ENCODE measurements around the gene PLA2G4E.

PLA2G4E gene

DNA sequence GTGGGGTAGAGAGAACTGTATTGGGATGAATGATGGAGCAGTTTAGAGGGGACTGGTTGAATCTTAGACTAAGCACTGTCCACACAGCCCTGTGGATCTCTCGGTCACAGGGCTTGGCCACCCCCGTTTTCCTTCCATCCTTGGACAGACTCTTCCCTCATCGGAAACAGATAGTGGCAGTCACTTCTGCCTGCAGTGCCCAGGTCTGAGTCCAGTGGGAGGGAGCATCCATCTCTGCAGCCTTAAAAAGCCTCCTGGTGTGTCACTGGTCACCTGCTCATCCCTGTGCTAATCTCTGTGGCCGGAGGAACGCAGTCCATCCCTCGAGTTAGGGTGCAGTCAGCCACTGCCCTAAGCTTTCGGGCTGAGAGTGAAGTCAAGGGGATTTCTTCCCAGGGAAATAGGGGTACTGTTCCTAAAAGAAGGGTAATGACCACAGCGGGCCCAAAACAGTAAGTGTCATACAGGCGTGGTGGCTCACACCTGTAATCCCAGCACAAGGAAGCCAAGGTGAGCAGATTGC is 41.5 kb upstream of the PLA2G4E start:
- no peak overlapping the region for H3K27ac ChIP-seq (ENCODE audit: low read depth, low read length)
- no peaks in the 10 kb centered on the region; the same call in 1 of the 2 replicates for H3K4me1 ChIP-seq (ENCODE audit: control insufficient read depth, insufficient read depth, low read length)
- no peaks in the 10 kb centered on the region for H3K27me3 ChIP-seq (ENCODE audit: control insufficient read depth, insufficient read depth, low read length)
- H3K9me3 ChIP-seq (ENCODE audit: control insufficient read depth, insufficient read depth, low read depth, low read length) = no peaks in the 10 kb centered on the region
- H3K36me3 ChIP-seq (ENCODE audit: control insufficient read depth, insufficient read depth, low read length) = no peaks in the 10 kb centered on the region
- H3K9ac ChIP-seq (ENCODE audit: low read length) = no peak overlapping the region
- no peak overlapping the region for H3K4me3 ChIP-seq (ENCODE audit: low read depth, low read length)

DNA sequence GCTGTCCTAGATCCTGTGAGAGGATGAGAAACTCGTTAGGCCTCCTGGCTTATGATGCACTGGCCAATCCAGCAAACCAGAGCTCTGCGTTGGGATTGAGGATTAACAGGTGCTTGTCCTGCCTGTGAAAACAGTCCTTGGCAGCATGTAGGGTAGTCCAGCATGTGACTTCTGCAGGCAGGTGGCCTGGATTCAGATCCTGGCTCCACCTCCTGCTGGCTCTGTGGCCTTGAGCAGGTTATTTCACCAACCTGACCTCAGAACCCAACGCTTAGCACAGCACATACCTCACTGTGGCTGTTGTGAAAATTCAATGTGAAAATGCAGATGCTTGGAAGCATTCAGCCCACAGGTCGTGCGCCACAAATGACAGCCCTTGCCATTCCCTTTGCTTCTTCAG is 40.0 kb upstream of the PLA2G4E start:
- no peaks in the 10 kb centered on the region for H3K9me3 ChIP-seq (ENCODE audit: control insufficient read depth, insufficient read depth, low read depth, low read length)
- peaks cover 5% of the 10 kb centered on the region for H3K4me1 ChIP-seq (ENCODE audit: control insufficient read depth, insufficient read depth, low read length)
- no peak overlapping the region for H3K27ac ChIP-seq (ENCODE audit: low read depth, low read length)
- no peaks in the 10 kb centered on the region for H3K36me3 ChIP-seq (ENCODE audit: control insufficient read depth, insufficient read depth, low read length)
- H3K27me3 ChIP-seq (ENCODE audit: control insufficient read depth, insufficient read depth, low read length) = 0 out of 2 replicates have a peak, but pooled peaks cover 5% of the 10 kb centered on the region
- H3K4me3 ChIP-seq (ENCODE audit: low read depth, low read length) = no peak overlapping the region
- H3K9ac ChIP-seq (ENCODE audit: low read length) = no peak overlapping the region

DNA sequence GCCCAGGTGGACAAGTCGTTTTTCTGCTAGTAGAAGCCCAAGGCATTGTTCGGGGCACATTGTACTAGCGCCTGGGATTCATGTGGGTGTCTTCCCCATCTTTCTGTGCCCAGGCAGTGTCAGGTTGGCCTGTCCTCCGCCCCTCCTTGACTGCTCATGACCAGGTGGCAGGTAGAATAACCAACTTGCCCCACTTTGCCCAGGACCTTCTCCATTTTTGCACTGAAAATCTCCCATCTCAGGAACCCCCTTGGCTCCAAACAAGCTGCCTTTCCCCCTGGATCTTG is 39.6 kb upstream of the PLA2G4E start:
- no peaks in the 10 kb centered on the region for H3K36me3 ChIP-seq (ENCODE audit: control insufficient read depth, insufficient read depth, low read length)
- peaks cover 5% of the 10 kb centered on the region for H3K4me1 ChIP-seq (ENCODE audit: control insufficient read depth, insufficient read depth, low read length)
- H3K27me3 ChIP-seq (ENCODE audit: control insufficient read depth, insufficient read depth, low read length) = 0 out of 2 replicates have a peak, but pooled peaks cover 5% of the 10 kb centered on the region
- no peak overlapping the region for H3K9ac ChIP-seq (ENCODE audit: low read length)
- no peak overlapping the region for H3K27ac ChIP-seq (ENCODE audit: low read depth, low read length)
- no peak overlapping the region for H3K4me3 ChIP-seq (ENCODE audit: low read depth, low read length)
- no peaks in the 10 kb centered on the region for H3K9me3 ChIP-seq (ENCODE audit: control insufficient read depth, insufficient read depth, low read depth, low read length)

DNA sequence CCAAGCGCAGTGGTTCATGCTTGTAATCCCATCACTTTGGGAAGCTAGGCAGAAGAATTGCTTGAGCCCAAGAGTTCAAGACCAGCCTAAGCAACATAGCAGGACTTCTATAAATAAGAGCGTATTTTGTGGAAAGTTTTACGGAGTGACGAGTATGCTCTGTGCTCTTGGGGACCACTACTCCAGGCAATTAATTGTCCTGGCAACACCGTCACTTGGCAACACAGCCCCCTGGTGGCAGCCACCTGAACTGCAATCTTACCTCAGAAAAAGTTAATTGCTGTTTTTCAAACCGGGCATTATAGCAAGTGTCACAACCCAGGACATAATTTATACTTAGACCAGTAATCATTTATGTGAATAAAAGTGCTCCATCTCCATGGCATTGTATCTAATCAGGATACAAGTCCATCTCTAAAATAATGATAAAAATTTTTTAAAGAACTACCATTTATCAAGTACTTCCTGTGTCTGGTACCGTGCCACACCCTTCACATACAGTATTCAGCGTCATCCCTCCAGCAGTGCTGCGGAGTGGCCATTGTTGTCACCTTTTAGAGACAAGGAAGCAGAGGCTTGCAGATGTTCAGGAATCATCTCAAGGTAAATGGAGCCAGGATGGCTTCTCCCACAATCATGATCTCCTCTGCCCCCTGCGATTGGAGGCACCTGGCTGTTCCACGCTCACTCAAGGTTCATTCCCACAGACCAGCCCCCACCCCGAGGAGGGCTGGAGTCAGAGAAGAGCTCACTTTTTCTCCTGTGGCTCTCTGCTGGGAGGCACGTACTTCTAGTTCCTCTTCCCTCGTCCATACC is 39.0 kb upstream of the PLA2G4E start:
- Histone ChIP-seq H3K4me3 (ENCODE audit: low read depth, low read length) (no peak overlapping the region), H3K4me1 (ENCODE audit: control insufficient read depth, insufficient read depth, low read length) (peaks cover 5% of the 10 kb centered on the region), H3K27ac (ENCODE audit: low read depth, low read length) (no peak overlapping the region), H3K9ac (ENCODE audit: low read length) (no peak overlapping the region), H3K36me3 (ENCODE audit: control insufficient read depth, insufficient read depth, low read length) (no peaks in the 10 kb centered on the region), H3K9me3 (ENCODE audit: control insufficient read depth, insufficient read depth, low read depth, low read length) (no peaks in the 10 kb centered on the region), H3K27me3 (ENCODE audit: control insufficient read depth, insufficient read depth, low read length) (0 out of 2 replicates have a peak, but pooled peaks cover 5% of the 10 kb centered on the region)

DNA sequence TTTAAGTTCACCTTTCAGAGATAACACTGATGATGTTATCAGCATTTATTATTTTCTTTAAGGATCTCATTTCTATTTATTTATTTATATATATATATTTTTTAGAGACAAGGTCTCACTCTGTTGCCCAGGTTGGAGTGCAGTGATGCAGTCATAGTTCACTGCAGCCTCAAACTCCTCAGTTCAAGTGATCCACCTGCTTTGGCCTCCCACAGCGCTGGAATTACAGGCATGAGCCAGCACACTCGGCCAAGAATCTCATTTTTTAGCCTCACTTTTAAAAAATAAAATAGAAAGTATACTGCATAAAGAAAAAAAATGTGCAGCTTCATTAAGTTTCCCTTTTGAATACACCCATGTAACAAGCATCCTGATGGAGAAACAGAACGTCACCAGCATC is 37.9 kb upstream of the PLA2G4E start:
- H3K27ac ChIP-seq (ENCODE audit: low read depth, low read length) = no peak overlapping the region
- no peaks in the 10 kb centered on the region for H3K9me3 ChIP-seq (ENCODE audit: control insufficient read depth, insufficient read depth, low read depth, low read length)
- no peak overlapping the region for H3K9ac ChIP-seq (ENCODE audit: low read length)
- 0 out of 2 replicates have a peak, but pooled peaks cover 5% of the 10 kb centered on the region for H3K27me3 ChIP-seq (ENCODE audit: control insufficient read depth, insufficient read depth, low read length)
- no peak overlapping the region for H3K4me3 ChIP-seq (ENCODE audit: low read depth, low read length)
- H3K36me3 ChIP-seq (ENCODE audit: control insufficient read depth, insufficient read depth, low read length) = no peaks in the 10 kb centered on the region
- peaks cover 5% of the 10 kb centered on the region for H3K4me1 ChIP-seq (ENCODE audit: control insufficient read depth, insufficient read depth, low read length)

DNA sequence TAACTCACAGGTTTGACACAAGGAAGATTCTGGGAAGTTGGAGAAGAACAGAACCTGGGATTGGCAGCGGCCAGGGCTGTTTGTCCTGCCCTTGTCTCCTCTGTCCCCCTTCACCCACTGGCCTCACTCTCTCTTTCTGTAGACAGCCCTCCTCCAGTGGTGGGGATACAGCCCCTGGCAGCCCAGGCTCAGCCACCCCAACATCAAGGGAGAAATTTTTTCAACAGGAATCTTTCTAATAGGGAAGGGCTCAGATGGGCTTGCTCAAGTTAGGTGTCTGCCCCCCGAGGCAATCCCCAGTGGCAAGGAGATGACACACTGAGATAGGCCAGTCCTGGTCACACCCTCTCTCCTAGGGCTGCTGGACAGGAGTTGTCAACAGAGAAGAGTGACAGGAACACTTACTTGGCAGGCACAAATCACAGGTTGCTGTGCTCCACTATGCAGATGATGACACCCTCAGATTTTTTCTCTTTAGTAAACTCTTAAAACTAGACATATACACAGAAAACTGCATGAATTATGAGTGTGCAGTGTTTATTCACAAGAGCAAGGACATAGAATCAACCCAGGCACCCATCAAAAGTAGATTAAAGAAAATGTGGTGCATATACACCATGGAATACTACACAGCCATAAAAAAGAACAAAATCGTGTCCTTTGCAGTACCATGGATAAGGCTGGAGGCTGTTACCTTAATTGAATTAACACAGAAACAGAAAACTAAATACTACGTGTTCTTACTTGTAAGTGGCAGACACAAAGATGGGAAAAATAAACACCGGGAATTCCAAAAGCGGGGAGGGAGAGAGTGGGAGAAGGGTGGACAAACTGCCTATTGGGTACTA is 37.2 kb upstream of the PLA2G4E start:
- no peak overlapping the region for H3K9ac ChIP-seq (ENCODE audit: low read length)
- H3K4me1 ChIP-seq (ENCODE audit: control insufficient read depth, insufficient read depth, low read length) = peaks cover 5% of the 10 kb centered on the region
- H3K9me3 ChIP-seq (ENCODE audit: control insufficient read depth, insufficient read depth, low read depth, low read length) = no peaks in the 10 kb centered on the region
- 0 out of 2 replicates have a peak, but pooled peaks cover 5% of the 10 kb centered on the region for H3K27me3 ChIP-seq (ENCODE audit: control insufficient read depth, insufficient read depth, low read length)
- peak overlapping the region; percentile 16; the same call in 1 of the 2 replicates for H3K4me3 ChIP-seq (ENCODE audit: low read depth, low read length)
- H3K36me3 ChIP-seq (ENCODE audit: control insufficient read depth, insufficient read depth, low read length) = no peaks in the 10 kb centered on the region
- H3K27ac ChIP-seq (ENCODE audit: low read depth, low read length) = no peak overlapping the region

DNA sequence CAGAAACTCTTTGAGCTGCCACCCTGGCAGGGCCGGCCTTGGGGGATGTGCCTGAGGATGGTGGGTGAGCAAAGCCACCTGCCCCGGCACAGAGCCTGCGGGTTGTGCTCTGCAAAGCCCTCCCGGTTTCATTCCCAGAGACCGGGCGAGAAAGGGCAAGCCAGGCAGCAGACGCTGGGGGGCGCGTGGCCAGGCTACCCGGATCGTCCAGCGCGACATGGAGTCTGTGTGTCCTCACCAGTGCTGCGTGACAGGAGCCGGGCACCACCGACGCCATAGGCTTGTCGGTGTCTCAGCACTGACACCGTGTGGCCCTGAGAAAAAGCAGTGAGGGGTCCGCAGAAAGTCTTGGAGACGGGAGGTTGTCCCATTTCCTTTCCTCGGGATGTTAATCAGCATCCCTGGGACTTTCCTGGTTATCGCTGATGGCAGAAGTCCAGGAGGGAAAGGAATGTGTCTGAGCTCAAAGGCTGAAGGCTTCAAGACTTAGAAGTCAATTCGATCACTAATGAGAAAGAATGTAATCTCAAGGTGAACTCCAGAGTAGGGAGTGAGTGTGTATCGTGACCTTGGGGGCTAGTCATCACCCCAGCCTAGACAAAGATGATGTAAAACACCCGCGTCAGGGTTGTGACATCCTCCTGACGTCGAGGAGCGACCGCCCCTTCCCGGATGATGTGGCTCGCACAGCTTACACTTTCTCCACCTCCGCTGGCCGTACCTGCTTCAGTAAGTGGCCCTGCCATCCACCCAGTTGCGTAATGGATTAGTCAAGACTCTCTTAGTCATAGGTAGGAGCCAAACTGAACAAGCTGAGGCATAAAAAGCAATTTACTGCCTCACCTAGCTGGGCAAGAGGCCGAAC is 36.3 kb upstream of the PLA2G4E start:
- Histone ChIP-seq H3K27ac (ENCODE audit: low read depth, low read length) (no peak overlapping the region), H3K9me3 (ENCODE audit: control insufficient read depth, insufficient read depth, low read depth, low read length) (no peaks in the 10 kb centered on the region), H3K4me3 (ENCODE audit: low read depth, low read length) (peak overlapping the region; percentile 28), H3K36me3 (ENCODE audit: control insufficient read depth, insufficient read depth, low read length) (no peaks in the 10 kb centered on the region), H3K9ac (ENCODE audit: low read length) (no peak overlapping the region), H3K4me1 (ENCODE audit: control insufficient read depth, insufficient read depth, low read length) (peaks cover 5% of the 10 kb centered on the region), H3K27me3 (ENCODE audit: control insufficient read depth, insufficient read depth, low read length) (0 out of 2 replicates have a peak, but pooled peaks cover 5% of the 10 kb centered on the region)

DNA sequence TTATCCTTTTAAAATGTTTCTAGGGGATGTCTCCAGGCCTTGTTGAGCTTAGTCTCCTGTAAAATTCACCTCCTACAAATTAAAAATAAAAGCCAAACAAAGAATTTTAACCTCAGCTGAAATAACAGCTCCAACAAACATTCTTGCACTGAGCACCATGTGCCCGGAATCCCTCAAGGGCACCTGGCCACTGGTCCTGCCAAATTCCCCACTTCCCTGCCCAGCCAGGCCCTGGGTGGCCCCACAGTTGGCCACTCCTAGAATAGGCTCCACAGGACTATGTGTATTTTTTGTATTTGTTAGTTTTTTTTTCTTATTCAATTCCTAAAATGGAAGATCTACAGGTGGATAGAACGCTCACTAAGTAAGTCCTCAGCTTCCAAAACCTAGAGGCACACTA is 33.1 kb upstream of the PLA2G4E start:
- Histone ChIP-seq H3K27ac (ENCODE audit: low read depth, low read length) (no peak overlapping the region), H3K27me3 (ENCODE audit: control insufficient read depth, insufficient read depth, low read length) (0 out of 2 replicates have a peak, but pooled peaks cover 5% of the 10 kb centered on the region)

DNA sequence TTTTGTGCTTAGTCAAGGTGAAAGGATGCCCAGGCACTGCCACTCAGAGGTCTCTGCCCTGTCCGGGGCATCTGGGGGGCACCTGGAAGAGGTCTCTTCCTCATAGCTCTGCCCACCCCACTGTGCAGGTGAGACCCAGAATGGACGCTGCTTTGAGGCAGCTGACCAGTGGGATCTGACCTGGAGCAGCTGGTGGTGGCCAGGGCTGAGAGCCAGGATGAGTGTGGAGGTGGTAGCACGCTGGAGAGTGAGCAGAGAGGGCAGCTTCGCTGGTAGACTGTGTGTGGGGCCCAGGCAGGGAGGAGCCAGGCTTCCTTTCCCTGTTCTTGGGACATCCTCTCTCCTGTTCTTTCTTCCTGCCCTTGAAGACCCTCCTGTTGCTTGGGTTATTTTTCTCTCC is 32.2 kb upstream of the PLA2G4E start:
- Histone ChIP-seq H3K27me3 (ENCODE audit: control insufficient read depth, insufficient read depth, low read length) (0 out of 2 replicates have a peak, but pooled peaks cover 5% of the 10 kb centered on the region), H3K9me3 (ENCODE audit: control insufficient read depth, insufficient read depth, low read depth, low read length) (no peaks in the 10 kb centered on the region), H3K27ac (ENCODE audit: low read depth, low read length) (no peak overlapping the region), H3K9ac (ENCODE audit: low read length) (no peak overlapping the region), H3K4me1 (ENCODE audit: control insufficient read depth, insufficient read depth, low read length) (peaks cover 13% of the 10 kb centered on the region), H3K36me3 (ENCODE audit: control insufficient read depth, insufficient read depth, low read length) (no peaks in the 10 kb centered on the region), H3K4me3 (ENCODE audit: low read depth, low read length) (no peak overlapping the region)

More for the DNA sequence above, 33.1 kb upstream of the PLA2G4E start:
- no peak overlapping the region for H3K4me3 ChIP-seq (ENCODE audit: low read depth, low read length)
- peaks cover 8% of the 10 kb centered on the region for H3K4me1 ChIP-seq (ENCODE audit: control insufficient read depth, insufficient read depth, low read length)
- H3K36me3 ChIP-seq (ENCODE audit: control insufficient read depth, insufficient read depth, low read length) = no peaks in the 10 kb centered on the region
- no peaks in the 10 kb centered on the region for H3K9me3 ChIP-seq (ENCODE audit: control insufficient read depth, insufficient read depth, low read depth, low read length)
- H3K9ac ChIP-seq (ENCODE audit: low read length) = no peak overlapping the region

DNA sequence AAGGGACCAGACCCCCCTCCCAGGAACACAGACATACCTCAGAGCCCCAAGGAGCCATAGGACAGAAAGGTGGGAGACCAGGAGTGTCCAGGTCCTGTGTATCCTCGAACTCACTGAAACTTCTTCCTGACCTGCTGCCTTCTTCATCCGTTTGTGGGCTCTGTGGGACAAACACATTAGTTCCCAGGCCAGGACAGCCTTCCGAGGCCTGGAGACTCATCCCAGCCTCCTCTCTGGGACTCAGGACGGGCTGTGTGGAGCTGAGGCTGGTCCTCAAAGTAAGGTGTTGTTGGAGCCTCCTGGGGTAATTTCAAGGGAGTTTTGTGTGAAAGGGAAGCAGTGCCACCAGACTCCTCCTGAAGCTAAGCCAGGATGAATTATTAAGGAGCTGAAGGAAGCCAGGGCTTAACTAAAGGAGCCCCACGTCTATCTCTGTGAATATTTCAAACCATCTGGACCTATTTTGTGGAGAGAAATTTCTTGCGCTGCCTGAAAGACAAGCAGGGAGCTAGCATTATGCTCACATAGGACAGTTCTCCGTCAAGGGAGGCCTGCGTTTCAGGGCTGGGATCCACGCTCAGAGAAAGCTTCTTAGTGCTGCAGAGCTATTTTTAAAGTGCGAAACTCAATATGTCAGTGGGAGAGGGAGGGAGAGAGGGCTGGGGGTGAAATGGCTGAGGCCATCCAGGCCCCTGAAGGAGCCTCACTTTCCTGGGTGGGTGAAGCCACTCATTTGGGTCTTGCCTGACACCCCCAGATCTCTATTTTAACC is 29.8 kb upstream of the PLA2G4E start:
- H3K4me1 ChIP-seq (ENCODE audit: control insufficient read depth, insufficient read depth, low read length) = peaks cover 9% of the 10 kb centered on the region
- H3K9ac ChIP-seq (ENCODE audit: low read length) = no peak overlapping the region
- no peak overlapping the region for H3K27ac ChIP-seq (ENCODE audit: low read depth, low read length)
- H3K9me3 ChIP-seq (ENCODE audit: control insufficient read depth, insufficient read depth, low read depth, low read length) = no peaks in the 10 kb centered on the region
- H3K27me3 ChIP-seq (ENCODE audit: control insufficient read depth, insufficient read depth, low read length) = no peaks in the 10 kb centered on the region
- no peaks in the 10 kb centered on the region for H3K36me3 ChIP-seq (ENCODE audit: control insufficient read depth, insufficient read depth, low read length)
- no peak overlapping the region for H3K4me3 ChIP-seq (ENCODE audit: low read depth, low read length)

Measured in HUES6 (cell line).